GM10847 (cell line): ENCODE results near the gene SGSH.

Source experiments
- POLR2A ChIP-seq: IDR thresholded peaks from 2 replicates; pipeline ENCODE4 v1.6.1; 2011; ENCODE audit not compliant: insufficient read length; ENCODE audit errors: extremely low read depth

The SGSH gene

DNA sequence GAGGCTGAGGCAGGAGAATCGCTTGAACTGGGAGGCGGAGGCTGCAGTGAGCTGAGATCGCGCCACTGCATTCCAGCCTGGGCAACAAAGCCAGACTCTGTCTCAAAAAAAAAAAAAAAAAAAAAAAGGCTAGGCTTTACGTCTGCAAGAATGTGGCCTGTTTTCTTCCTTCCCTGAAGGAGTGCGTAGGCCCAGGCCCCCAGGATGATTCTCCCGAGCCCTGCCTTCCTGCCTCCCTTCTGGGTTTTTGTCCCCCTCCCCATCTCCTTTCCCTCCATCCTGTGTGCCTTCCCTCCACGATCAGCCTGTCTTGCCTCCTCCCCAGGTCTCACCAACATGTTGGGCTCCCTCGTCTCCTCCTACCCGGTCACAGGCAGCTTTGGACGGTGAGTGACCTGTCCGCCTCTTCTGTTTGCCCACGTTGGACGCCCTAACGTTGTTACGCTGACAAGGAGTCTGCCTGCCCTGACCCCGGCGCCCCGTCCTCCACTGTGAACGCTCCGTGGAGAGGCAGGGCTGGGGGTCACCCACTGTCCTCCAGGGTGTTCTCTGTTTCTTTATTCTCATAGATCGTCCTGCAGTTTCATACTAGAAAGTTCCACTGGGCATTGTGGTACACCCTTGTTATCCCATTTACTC is 24.9 kb upstream of the SGSH start:
- TF ChIP-seq POLR2A = no peak

GRCh38 chr17:80243526-80244433 is 23.6 kb upstream of the SGSH start:
- TF ChIP-seq POLR2A = no peak

DNA sequence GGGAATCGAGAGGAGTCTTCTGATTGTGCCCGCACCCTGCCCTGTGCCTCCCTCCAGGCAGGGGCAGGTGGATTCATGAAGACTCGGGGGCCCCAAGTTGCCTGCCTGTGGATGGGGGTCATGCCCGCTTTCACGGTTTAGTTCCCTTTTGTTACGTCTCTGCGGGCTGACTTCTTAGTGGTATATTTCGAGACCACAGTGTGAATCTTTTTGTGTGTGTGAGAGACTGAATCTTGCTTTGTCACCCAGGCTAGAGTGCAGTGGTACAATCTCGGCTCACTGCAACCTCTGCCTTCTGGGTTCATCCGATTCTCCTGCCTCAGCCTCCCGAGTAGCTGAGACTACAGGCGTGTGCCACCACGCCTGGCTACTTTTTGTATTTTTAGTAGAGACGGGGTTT is 22.4 kb upstream of the SGSH start:
- no peak for TF ChIP-seq POLR2A

DNA sequence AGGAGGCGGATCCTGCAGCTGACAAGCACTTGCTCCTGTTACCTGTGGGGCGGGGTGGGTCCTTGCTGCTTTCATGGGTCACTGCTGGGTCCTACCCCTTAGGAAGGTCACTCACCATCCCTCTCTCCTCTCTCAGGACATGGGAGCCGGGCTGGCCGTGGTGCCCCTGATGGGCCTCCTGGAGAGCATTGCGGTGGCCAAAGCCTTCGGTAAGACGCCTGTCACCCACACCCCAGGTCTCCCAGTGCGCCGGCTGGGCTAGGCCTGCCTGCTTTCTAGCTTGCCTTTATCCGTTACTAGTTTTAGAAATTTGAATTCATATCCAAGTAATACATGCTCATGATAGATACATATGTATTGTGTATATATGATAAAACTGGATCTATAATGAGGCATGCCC is 17.3 kb upstream of the SGSH start:
- no peak for TF ChIP-seq POLR2A

- TF ChIP-seq POLR2A = no peak
Observed at GRCh38 chr17:80236911-80237310, 16.8 kb upstream of the SGSH start.

DNA sequence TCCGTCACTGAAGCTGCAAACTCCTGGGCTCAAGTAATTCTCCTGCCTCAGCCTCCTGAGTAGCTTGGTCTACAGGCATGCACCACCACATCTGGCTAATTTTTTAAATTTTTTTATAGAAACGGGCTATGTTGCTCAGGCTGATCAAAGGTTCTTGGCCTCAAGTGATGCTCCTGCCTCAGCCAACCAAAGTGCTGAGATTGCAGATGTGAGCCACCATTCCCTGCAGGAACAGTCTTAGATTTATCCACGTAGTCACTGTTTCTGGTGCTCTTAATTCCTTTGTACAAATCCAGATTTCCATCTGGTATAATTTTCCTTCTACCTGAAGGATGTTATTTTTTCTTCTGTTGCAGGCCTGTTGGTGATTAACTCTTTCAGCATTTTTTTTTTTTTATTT is 13.1 kb upstream of the SGSH start:
- no peak for TF ChIP-seq POLR2A

DNA sequence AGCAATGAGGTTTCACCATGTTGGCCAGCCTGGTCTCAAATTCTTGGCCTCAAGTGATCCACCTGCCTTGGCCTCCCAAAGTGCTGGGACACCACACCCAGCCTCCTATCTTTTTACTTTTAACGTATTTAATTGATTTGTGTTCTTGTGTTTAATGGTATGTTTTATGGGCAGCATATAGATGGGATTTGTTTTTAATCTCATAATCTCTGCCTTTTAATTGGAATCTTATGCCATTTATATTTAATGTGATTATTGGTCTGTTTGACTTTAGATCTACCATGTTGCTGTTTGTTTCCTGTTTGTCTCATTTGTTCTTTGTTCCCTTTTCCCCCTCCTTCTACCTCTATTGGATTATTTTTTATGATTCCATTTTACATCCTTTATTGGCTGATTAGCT is 12.3 kb upstream of the SGSH start:
- TF ChIP-seq POLR2A = no peak

DNA sequence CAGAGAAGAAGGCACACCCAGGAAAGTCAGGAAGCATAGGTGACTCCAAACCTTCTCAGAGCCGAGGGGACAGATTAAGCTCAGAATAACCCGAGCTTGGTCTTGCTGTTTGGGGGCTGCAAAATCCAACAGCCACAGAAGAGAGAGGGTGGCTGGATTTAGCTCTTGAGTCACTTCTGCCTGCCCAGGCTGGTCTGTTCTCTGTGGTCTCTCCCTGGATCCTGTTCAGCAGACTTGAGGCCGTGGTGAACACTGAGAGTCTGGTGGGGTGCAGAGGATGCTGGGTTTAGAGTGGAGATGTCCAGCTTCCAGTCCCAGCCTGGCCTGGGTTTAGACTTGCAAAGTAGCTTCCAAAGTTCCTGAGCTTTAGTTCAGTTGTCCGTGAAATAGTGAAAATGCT is 8.9 kb upstream of the SGSH start:
- no peak for TF ChIP-seq POLR2A

GRCh38 chr17:80228477-80228876 is 8.3 kb upstream of the SGSH start:
- no peak for TF ChIP-seq POLR2A

- no peak for TF ChIP-seq POLR2A
Observed at GRCh38 chr17:80227666-80228065, 7.5 kb upstream of the SGSH start.

GRCh38 chr17:80227156-80227555 is 7.0 kb upstream of the SGSH start:
- no peak for TF ChIP-seq POLR2A

- TF ChIP-seq POLR2A = no peak
Observed at GRCh38 chr17:80225230-80225629, 5.1 kb upstream of the SGSH start.

DNA sequence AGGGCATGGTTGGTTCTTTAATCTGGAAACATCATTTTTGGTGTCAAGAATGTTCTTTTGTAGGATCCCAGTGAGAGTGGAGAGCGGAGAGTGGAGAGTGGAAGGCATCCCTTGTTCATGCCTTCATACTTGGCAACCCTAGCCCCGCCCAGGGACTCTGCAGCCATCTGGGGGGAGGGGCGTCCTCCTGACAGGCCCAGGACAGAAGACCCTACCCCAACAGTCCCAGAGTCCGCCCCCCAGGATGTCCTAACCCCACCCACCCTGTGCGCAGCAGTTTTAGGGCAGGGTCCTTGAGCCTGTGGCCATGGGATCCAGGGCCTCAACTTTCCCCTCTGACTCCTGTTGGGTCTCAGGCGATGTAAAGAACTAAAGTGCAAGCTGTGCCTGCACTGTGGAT is 4.5 kb upstream of the SGSH start:
- TF ChIP-seq POLR2A = no peak

GRCh38 chr17:80223838-80224497 is 3.8 kb upstream of the SGSH start:
- no peak for TF ChIP-seq POLR2A

- no peak for TF ChIP-seq POLR2A
Observed at GRCh38 chr17:80223142-80223815, 3.1 kb upstream of the SGSH start.

DNA sequence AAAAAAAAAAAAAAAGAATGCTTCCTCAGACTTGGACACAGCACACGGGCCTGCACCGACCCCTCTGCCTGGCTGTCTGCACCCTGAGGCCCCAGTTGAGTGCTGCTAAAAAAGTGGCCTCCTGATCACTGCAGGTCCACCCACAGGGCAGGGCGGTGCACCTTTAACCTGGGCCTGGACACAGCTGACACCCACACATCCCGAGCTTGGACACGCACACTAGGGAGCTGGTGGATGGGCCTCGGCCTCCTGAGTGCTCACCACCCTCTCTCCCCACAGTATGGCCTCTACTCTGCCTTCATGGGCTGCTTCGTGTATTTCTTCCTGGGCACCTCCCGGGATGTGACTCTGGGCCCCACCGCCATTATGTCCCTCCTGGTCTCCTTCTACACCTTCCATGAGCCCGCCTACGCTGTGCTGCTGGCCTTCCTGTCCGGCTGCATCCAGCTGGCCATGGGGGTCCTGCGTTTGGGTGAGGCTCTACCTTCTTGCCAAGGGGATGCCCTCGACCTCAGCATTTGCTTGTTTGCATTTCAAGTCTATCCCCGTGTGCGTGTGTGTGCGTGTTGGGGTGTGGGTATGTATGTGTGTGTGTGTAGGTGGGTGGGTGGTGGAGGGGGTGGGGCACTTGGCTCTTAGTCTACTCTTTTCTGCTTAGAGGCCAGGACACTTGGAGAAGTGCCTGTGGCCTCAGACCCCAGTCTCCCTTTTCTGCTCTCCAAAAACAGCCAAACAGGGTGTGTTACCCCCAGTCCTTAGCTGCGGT is 2.4 kb upstream of the SGSH start:
- TF ChIP-seq POLR2A = no peak
